Astrocyte (in vitro differentiated cells and primary cell): Measurements from ENCODE around the gene CHAC1.

ENCODE experiments used
- EZH2 ChIP-seq: IDR thresholded peaks from 2 replicates; pipeline ENCODE4 v1.6.1; 2012; ENCODE audit warnings: mild to moderate bottlenecking, low read length, inconsistent platforms; ENCODE audit not compliant: insufficient read depth
- TF ChIP-seq, protein P1 (sequence below): IDR thresholded peaks from 2 replicates; pipeline ENCODE4 v1.5.1; 2011; ENCODE audit warnings: low read depth, mild to moderate bottlenecking, inconsistent platforms, low read length, moderate library complexity; ENCODE audit not compliant: insufficient read depth

DNA sequence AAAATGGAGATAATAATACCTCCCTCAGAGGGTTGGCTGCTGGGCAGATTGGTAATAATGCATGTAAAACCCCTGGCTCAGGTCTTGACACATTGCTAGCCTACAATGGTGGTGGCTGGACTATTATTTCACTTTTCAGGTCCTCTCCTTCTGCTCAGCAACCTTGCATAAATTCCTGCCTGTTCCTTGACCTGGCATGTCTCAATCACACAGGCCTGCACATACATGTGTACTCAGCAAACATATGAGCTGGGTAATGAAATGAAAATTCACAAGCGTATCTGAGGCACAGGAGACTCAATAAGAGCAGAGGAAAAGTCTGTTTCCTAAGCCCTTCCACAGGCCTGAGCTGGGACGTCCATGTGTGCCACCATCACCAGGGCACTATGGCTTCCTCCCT is 41.6 kb upstream of the CHAC1 start:
- TF ChIP-seq, protein P1, sequence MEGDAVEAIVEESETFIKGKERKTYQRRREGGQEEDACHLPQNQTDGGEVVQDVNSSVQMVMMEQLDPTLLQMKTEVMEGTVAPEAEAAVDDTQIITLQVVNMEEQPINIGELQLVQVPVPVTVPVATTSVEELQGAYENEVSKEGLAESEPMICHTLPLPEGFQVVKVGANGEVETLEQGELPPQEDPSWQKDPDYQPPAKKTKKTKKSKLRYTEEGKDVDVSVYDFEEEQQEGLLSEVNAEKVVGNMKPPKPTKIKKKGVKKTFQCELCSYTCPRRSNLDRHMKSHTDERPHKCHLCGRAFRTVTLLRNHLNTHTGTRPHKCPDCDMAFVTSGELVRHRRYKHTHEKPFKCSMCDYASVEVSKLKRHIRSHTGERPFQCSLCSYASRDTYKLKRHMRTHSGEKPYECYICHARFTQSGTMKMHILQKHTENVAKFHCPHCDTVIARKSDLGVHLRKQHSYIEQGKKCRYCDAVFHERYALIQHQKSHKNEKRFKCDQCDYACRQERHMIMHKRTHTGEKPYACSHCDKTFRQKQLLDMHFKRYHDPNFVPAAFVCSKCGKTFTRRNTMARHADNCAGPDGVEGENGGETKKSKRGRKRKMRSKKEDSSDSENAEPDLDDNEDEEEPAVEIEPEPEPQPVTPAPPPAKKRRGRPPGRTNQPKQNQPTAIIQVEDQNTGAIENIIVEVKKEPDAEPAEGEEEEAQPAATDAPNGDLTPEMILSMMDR, result no peak
- no peak for TF ChIP-seq EZH2
